HepG2 (cell line): ENCODE data around the gene NAA25. TPM values are rescaled to one million over a fixed set of nuclear protein-coding genes. Genes with fewer than 3 reads are reported as not detected.

Experiments used
- ATAC-seq: fragments of 200-7000 bp; cut with Tn5 transposase; 3 replicates; pipeline ENCODE4 v1.9.1; 2020; ENCODE audit warnings: mild to moderate bottlenecking, moderate library complexity
- BruUV-seq: library from RNA; stranded (reverse); fragments of 400-500 nt; replicated peaks from 2 replicates; lab custom pipeline; 2021; lab: Mats Ljungman, UMichigan
- CTCF ChIA-PET: fragments of 300-600 bp; formaldehyde crosslinking; extraction: SDS; loops from one replicate; lab custom pipeline; 2021; ENCODE audit warnings: low total read pairs, inconsistent platforms, low intra/inter-chr PET ratio; lab: Yijun Ruan, JAX
- POLR2A ChIA-PET: fragments of 350-600 bp; sonication (Branson Sonifier 250); formaldehyde crosslinking; loops from one replicate; lab custom pipeline; 2020; ENCODE audit warnings: antibody characterized with exemption, inconsistent platforms; lab: Yijun Ruan, JAX
- DNase-seq: peaks from one replicate; pipeline ENCODE4 v3.0.0-alpha.2; 2015; ENCODE audit warnings: low spot score
- FAIRE-seq: peaks from 3 replicates; lab custom pipeline; 2011; peaks lifted over from hg19 to GRCh38; lab: Jason Lieb, UNC
- H2AFZ ChIP-seq: one replicate; pipeline ENCODE4 v1.6.1; 2011; ENCODE audit warnings: low read length, inconsistent platforms
- H3K27ac ChIP-seq: fragments of 300-600 bp; 3 replicates; pipeline ENCODE4 v1.8.0; 2011; ENCODE audit warnings: mixed run types, mild to moderate bottlenecking, mixed read lengths, low read length, inconsistent platforms; ENCODE audit not compliant: insufficient read depth; ENCODE audit errors: extremely low read length
- H3K27me3 ChIP-seq, 2 experiments: fragments of 200-600 bp in 1 of 2; 2 replicates in 1 of 2; 3 replicates in 1 of 2; pipeline versions ENCODE4 v1.6.0 to v1.8.0; 2011; ENCODE audit warnings: low read length in 2 of 2, mild to moderate bottlenecking in 2 of 2, moderate library complexity in 2 of 2, inconsistent platforms in 1 of 2; ENCODE audit not compliant: insufficient read depth in 2 of 2, control insufficient read depth in 1 of 2
- H3K36me3 ChIP-seq, 2 experiments: fragments of 200-600 bp in 1 of 2; replicated peaks in 1 of 2; 2 replicates in 1 of 2; 3 replicates in 1 of 2; pipeline versions ENCODE4 v1.5.1 to v1.8.0; 2011; ENCODE audit warnings: low read length in 2 of 2, inconsistent platforms in 1 of 2; ENCODE audit not compliant: insufficient read depth in 2 of 2, control insufficient read depth in 1 of 2
- H3K4me1 ChIP-seq: 2 replicates; pipeline ENCODE4 v1.5.1; 2012; ENCODE audit warnings: low read length, inconsistent platforms; ENCODE audit not compliant: insufficient read depth
- H3K4me2 ChIP-seq: 2 replicates; pipeline ENCODE4 v1.6.0; 2011; ENCODE audit warnings: low read depth, low read length, inconsistent platforms
- H3K4me3 ChIP-seq, 3 experiments: fragments of 200-600 bp in 1 of 3; sonication (generic), shearing (Covaris generic) in 1 of 3; replicated peaks in 1 of 3; 2 replicates each; pipeline ENCODE4 v1.5.1; 2011 to 2016; ENCODE audit warnings: low read length in 3 of 3, inconsistent platforms in 2 of 3, low read depth in 2 of 3, mild to moderate bottlenecking in 2 of 3, control low read depth in 1 of 3, mixed read lengths in 1 of 3; ENCODE audit not compliant: insufficient read depth in 1 of 3
- H3K79me2 ChIP-seq: one replicate; pipeline ENCODE4 v1.6.1; 2011; ENCODE audit warnings: low read length, inconsistent platforms; ENCODE audit not compliant: insufficient read depth
- H3K9ac ChIP-seq: 2 replicates; pipeline ENCODE4 v1.6.0; 2011; ENCODE audit warnings: mild to moderate bottlenecking, low read depth, low read length, inconsistent platforms; ENCODE audit not compliant: insufficient read depth
- H3K9me3 ChIP-seq: 2 replicates; pipeline ENCODE4 v1.5.1; 2012; ENCODE audit warnings: mild to moderate bottlenecking, low read length
- H4K20me1 ChIP-seq: 2 replicates; pipeline ENCODE4 v1.6.0; 2011; ENCODE audit warnings: inconsistent platforms, mild to moderate bottlenecking, low read length, moderate library complexity; ENCODE audit not compliant: insufficient read depth
- CREB1 ChIP-seq, 2 experiments: fragments of 450-650 bp in 1 of 2; IDR thresholded peaks; 2 replicates each; pipeline ENCODE4 v1.6.1; 2016 to 2017; ENCODE audit warnings: control low read depth in 1 of 2, mild to moderate bottlenecking in 1 of 2, missing compliant biosample characterization in 1 of 2, missing genetic modification characterization in 1 of 2
- DMAP1 ChIP-seq: IDR thresholded peaks from 2 replicates; pipeline ENCODE4 v1.6.1; 2016
- E2F2 ChIP-seq: sonication (generic); formaldehyde crosslinking; IDR thresholded peaks from 2 replicates; pipeline ENCODE4 v1.4.0; 2020; ENCODE audit warnings: missing genetic modification reagents, borderline replicate concordance
- GMEB2 ChIP-seq: IDR thresholded peaks from 2 replicates; pipeline ENCODE4 v1.6.1; 2016; ENCODE audit warnings: missing biosample characterization, missing genetic modification reagents, low read depth
- HOXA7 ChIP-seq: sonication (generic); formaldehyde crosslinking; IDR thresholded peaks from 2 replicates; pipeline ENCODE4 v1.8.1; 2022; ENCODE audit warnings: mild to moderate bottlenecking, missing genetic modification reagents, moderate library complexity
- JARID2 ChIP-seq: sonication (generic); formaldehyde crosslinking; IDR thresholded peaks from 2 replicates; pipeline ENCODE4 v1.8.1; 2023; ENCODE audit warnings: missing genetic modification reagents, inconsistent platforms; ENCODE audit not compliant: insufficient replicate concordance
- NONO ChIP-seq, 2 experiments: fragments of 450-650 bp in 1 of 2; sonication (generic) in 1 of 2; formaldehyde crosslinking in 1 of 2; IDR thresholded peaks in 1 of 2; conservative IDR thresholded peaks in 1 of 2; 2 replicates each; pipeline versions ENCODE4 v1.6.1 to v1.8.0; 2017 to 2022; ENCODE audit warnings: mild to moderate bottlenecking in 1 of 2, missing genetic modification reagents in 1 of 2, moderate library complexity in 1 of 2
- SNAPC4 ChIP-seq: sonication (generic); formaldehyde crosslinking; IDR thresholded peaks from 2 replicates; pipeline ENCODE4 v1.4.0; 2020; ENCODE audit warnings: mild to moderate bottlenecking, missing genetic modification reagents
- TERF1 ChIP-seq: sonication (generic); formaldehyde crosslinking; IDR thresholded peaks from 2 replicates; pipeline ENCODE4 v1.8.0; 2022; ENCODE audit warnings: mild to moderate bottlenecking, missing genetic modification reagents, moderate library complexity
- ZC3H13 ChIP-seq: sonication (generic); formaldehyde crosslinking; IDR thresholded peaks from 2 replicates; pipeline ENCODE4 v1.8.1; 2023; ENCODE audit warnings: mild to moderate bottlenecking, missing genetic modification reagents, moderate library complexity
- ZFP82 ChIP-seq: sonication (generic); formaldehyde crosslinking; IDR thresholded peaks from 2 replicates; pipeline ENCODE4 v1.5.1; 2020; ENCODE audit warnings: mild to moderate bottlenecking, missing genetic modification reagents, borderline replicate concordance
- ZIK1 ChIP-seq: sonication (generic); formaldehyde crosslinking; IDR thresholded peaks from 2 replicates; pipeline ENCODE4 v1.5.0; 2020; ENCODE audit warnings: mild to moderate bottlenecking, low read depth, missing genetic modification reagents, borderline replicate concordance
- ZKSCAN1 ChIP-seq: fragments of 150-350 bp; IDR thresholded peaks from 2 replicates; pipeline ENCODE4 v1.6.1; 2014; ENCODE audit warnings: low read length
- ZNF674 ChIP-seq: sonication (generic); formaldehyde crosslinking; IDR thresholded peaks from 2 replicates; pipeline ENCODE4 v1.5.0; 2020; ENCODE audit warnings: low read depth, mild to moderate bottlenecking, missing genetic modification reagents
- ZNF720 ChIP-seq: sonication (generic); formaldehyde crosslinking; IDR thresholded peaks from 2 replicates; pipeline ENCODE4 v1.4.0; 2020; ENCODE audit warnings: missing genetic modification reagents
- ZNF792 ChIP-seq: IDR thresholded peaks from 2 replicates; pipeline ENCODE4 v1.6.1; 2016
- WGBS: methylation state at CpG from one replicate; pipeline ENCODE4 v1.1.6; 2017; ENCODE audit warnings: low lambda C conversion rate; 5-methylcytosine and 5-hydroxymethylcytosine counted together
- in situ Hi-C: cut with HindIII; loops from 2 replicates; pipeline ENCODE4 v1.10.0; 2017; ENCODE audit warnings: low pct_unique_long_range_greater_than_20kb; ENCODE audit not compliant: extremely low pct_ligation_motif_present
- intact Hi-C: fragments of 100-400 bp; cut with micrococcal nuclease; formaldehyde crosslinking; loops from one replicate; pipeline ENCODE4 v1.10.0; 2022; ENCODE audit not compliant: unreplicated experiment
- polyA plus RNA-seq, 8 experiments: library from polyadenylated mRNA; depleted of rRNA in 3 of 8; stranded (reverse) in 7 of 8; unstranded in 1 of 8; fragments of >200 nt; fragmentation: Illumina TruSeq in 4 of 8; extraction: Trizol in 4 of 8; gene quantifications; 2 replicates each; pipeline versions ENCODE4 v1.2.1 to v1.2.3, GENCODE V29; 2011 to 2016; ENCODE audit warnings: low read depth in 4 of 8, missing spikeins in 1 of 8, mixed read lengths in 1 of 8; ENCODE audit not compliant: insufficient read depth in 1 of 8
- total RNA-seq, 5 experiments: library from RNA; depleted of rRNA; stranded (reverse); fragments of >200 nt; fragmentation: Illumina TruSeq; extraction: Trizol; gene quantifications; 2 replicates each; pipeline ENCODE4 v1.2.3, GENCODE V29; 2016; ENCODE audit warnings: low read depth in 1 of 5

The NAA25 gene
- total and polyA plus RNA-seq, 2 of the 13 experiments (the other 11 are each of a cell fraction or from before 2014, with no cell fraction given) = 11.4 to 32.0 TPM

- peaks cover 19 to 69% of the 10 kb centered on the region in 2 experiments for H3K36me3 ChIP-seq
- no TSS peak for BruUV-seq
- H3K4me2 ChIP-seq = no peak overlapping the region
- H3K27ac ChIP-seq = no peak overlapping the region
- DNase-seq (no peak), ATAC-seq (no peak), FAIRE-seq (no peak)
- in situ Hi-C loops (no loop called here), intact Hi-C loops (no loop called here)
- H3K4me3 ChIP-seq = no peak overlapping the region
- no peaks in the 10 kb centered on the region for H3K9me3 ChIP-seq
- no peak overlapping the region for H3K9ac ChIP-seq
- H4K20me1 ChIP-seq = no peaks in the 10 kb centered on the region
- H3K79me2 ChIP-seq = no peaks in the 10 kb centered on the region
- no peak overlapping the region for H2AFZ ChIP-seq
- H3K27me3 ChIP-seq = no peaks in the 10 kb centered on the region
- POLR2A ChIA-PET = interaction anchor here (0.7 kb wide), 1 partner anchor 97 kb away, joined by 4 read pairs; no protein-coding TSS in a partner anchor
- 77% methylated on average over 4 of the region's 4 CpGs for WGBS
- no peaks in the 10 kb centered on the region for H3K4me1 ChIP-seq
- CTCF ChIA-PET = no interaction called here
- no peak for TF ChIP-seq ZNF674 (CRISPR knock-in tag)
- TF ChIP-seq DMAP1 (CRISPR knock-in tag) = no peak
- TF ChIP-seq SNAPC4 = no peak
- TF ChIP-seq ZFP82 (CRISPR knock-in tag) = no peak
- no peak for TF ChIP-seq ZNF720 (CRISPR knock-in tag)
- TF ChIP-seq JARID2 (CRISPR knock-in tag) = no peak
- TF ChIP-seq TERF1 = no peak
- no peak for TF ChIP-seq CREB1 (IDR thresholded peaks at IDR 0.05)
- no peak for TF ChIP-seq CREB1 (CRISPR knock-in tag; IDR thresholded peaks at IDR 0.05)
- no peak for TF ChIP-seq GMEB2
- TF ChIP-seq E2F2 (CRISPR knock-in tag) = no peak
- no peak for TF ChIP-seq ZIK1 (CRISPR knock-in tag)
- TF ChIP-seq ZC3H13 (CRISPR knock-in tag) = no peak
- TF ChIP-seq NONO (IDR thresholded peaks at IDR 0.05) = no peak
- TF ChIP-seq NONO (CRISPR knock-in tag; conservative IDR thresholded peaks at IDR 0.05) = no peak
- no peak for TF ChIP-seq ZNF792 (CRISPR knock-in tag)
- TF ChIP-seq ZKSCAN1 = no peak
- no peak for TF ChIP-seq HOXA7 (CRISPR knock-in tag)
These were observed 73.3 kb downstream of the NAA25 start for GRCh38 chr12:112035219-112035785.
